ENCODE results near the gene DNM1.

The DNM1 gene

GRCh38 chr9:128167209-128167608, 36.0 kb upstream of the DNM1 start:
- TF ChIP-seq NFRKB (IDR thresholded peaks at IDR 0.05) (no peak), FOXM1 (IDR thresholded peaks at IDR 0.05; ENCODE audit: borderline replicate concordance) (no peak), SP1 (IDR thresholded peaks at IDR 0.05) (no peak), ELF4 (IDR thresholded peaks at IDR 0.05) (no peak), TARDBP (IDR thresholded peaks at IDR 0.05) (no peak), ZNF384 (IDR thresholded peaks at IDR 0.05) (no peak), LEF1 (IDR thresholded peaks at IDR 0.05; ENCODE audit: borderline replicate concordance) (no peak), HDGF (IDR thresholded peaks at IDR 0.05; ENCODE audit: borderline replicate concordance) (no peak), PKNOX1 (IDR thresholded peaks at IDR 0.05) (no peak), BHLHE40 (IDR thresholded peaks at IDR 0.05; ENCODE audit: borderline replicate concordance) (no peak), CTBP1 (IDR thresholded peaks at IDR 0.05; ENCODE audit: borderline replicate concordance) (no peak)
- CTCF ChIA-PET, result no interaction called here
- POLR2A ChIA-PET, result no interaction called here
- no peak for DNase-seq (ENCODE audit: extremely low spot score)

- ChIA-PET POLR2A (interaction anchor here (1.3 kb wide), 2 partner anchors 9 to 22 kb away, joined by 4 read pairs; no protein-coding TSS in a partner anchor), CTCF (no interaction called here)
- TF ChIP-seq NFRKB (IDR thresholded peaks at IDR 0.05) (no peak), LEF1 (IDR thresholded peaks at IDR 0.05; ENCODE audit: borderline replicate concordance) (no peak), ZNF384 (IDR thresholded peaks at IDR 0.05) (no peak), TARDBP (IDR thresholded peaks at IDR 0.05) (no peak), BHLHE40 (IDR thresholded peaks at IDR 0.05; ENCODE audit: borderline replicate concordance) (no peak)
- no peak for DNase-seq (ENCODE audit: extremely low spot score)
Observed at GRCh38 chr9:128168731-128169308, 34.4 kb upstream of the DNM1 start.

GRCh38 chr9:128169492-128169891, 33.7 kb upstream of the DNM1 start:
- no peak for TF ChIP-seq BHLHE40 (IDR thresholded peaks at IDR 0.05; ENCODE audit: borderline replicate concordance)
- no peak for TF ChIP-seq TARDBP (IDR thresholded peaks at IDR 0.05)
- TF ChIP-seq PKNOX1 (IDR thresholded peaks at IDR 0.05), result no peak
- TF ChIP-seq FOXK2 (IDR thresholded peaks at IDR 0.05), result no peak
- TF ChIP-seq SP1 (IDR thresholded peaks at IDR 0.05), result no peak
- TF ChIP-seq LEF1 (IDR thresholded peaks at IDR 0.05; ENCODE audit: borderline replicate concordance), result no peak
- DNase-seq (ENCODE audit: extremely low spot score), result no peak
- CTCF ChIA-PET, result no interaction called here
- POLR2A ChIA-PET, result interaction anchor here (1.3 kb wide), 1 partner anchor 10 kb away, joined by 4 read pairs; no protein-coding TSS in a partner anchor

GRCh38 chr9:128169925-128170324, 33.3 kb upstream of the DNM1 start:
- DNase-seq (ENCODE audit: extremely low spot score), result no peak
- CTCF ChIA-PET, result no interaction called here
- POLR2A ChIA-PET, result interaction anchor here (1.0 to 1.3 kb wide), 2 partner anchors 11 to 20 kb away, joined by 4 read pairs; no protein-coding TSS in a partner anchor
- TF ChIP-seq L3MBTL2 (conservative IDR thresholded peaks at IDR 0.05) (no peak), ELF4 (IDR thresholded peaks at IDR 0.05) (no peak), FOXM1 (IDR thresholded peaks at IDR 0.05; ENCODE audit: borderline replicate concordance) (no peak), LEF1 (IDR thresholded peaks at IDR 0.05; ENCODE audit: borderline replicate concordance) (no peak), ARNT (IDR thresholded peaks at IDR 0.05) (no peak), HDGF (IDR thresholded peaks at IDR 0.05; ENCODE audit: borderline replicate concordance) (no peak), BHLHE40 (IDR thresholded peaks at IDR 0.05; ENCODE audit: borderline replicate concordance) (no peak), TARDBP (IDR thresholded peaks at IDR 0.05) (no peak), PKNOX1 (IDR thresholded peaks at IDR 0.05) (no peak), SP1 (IDR thresholded peaks at IDR 0.05) (no peak), NFRKB (IDR thresholded peaks at IDR 0.05) (no peak), FOXK2 (IDR thresholded peaks at IDR 0.05) (no peak), CTBP1 (IDR thresholded peaks at IDR 0.05; ENCODE audit: borderline replicate concordance) (no peak), ZNF384 (IDR thresholded peaks at IDR 0.05) (no peak), SUZ12 (IDR thresholded peaks at IDR 0.05) (no peak), FOXA1 (IDR thresholded peaks at IDR 0.05) (no peak)

- DNase-seq (ENCODE audit: extremely low spot score), result no peak
- CTCF ChIA-PET, result no interaction called here
- TF ChIP-seq FOXM1 (IDR thresholded peaks at IDR 0.05; ENCODE audit: borderline replicate concordance) (no peak), PKNOX1 (IDR thresholded peaks at IDR 0.05) (no peak)
Observed at GRCh38 chr9:128174062-128174461, 29.1 kb upstream of the DNM1 start.

GRCh38 chr9:128175102-128175563, 28.0 kb upstream of the DNM1 start:
- TF ChIP-seq BHLHE40 (IDR thresholded peaks at IDR 0.05; ENCODE audit: borderline replicate concordance), result no peak
- no peak for TF ChIP-seq FOXK2 (IDR thresholded peaks at IDR 0.05)
- no peak for TF ChIP-seq ARNT (IDR thresholded peaks at IDR 0.05)
- no peak for TF ChIP-seq FOXA1 (IDR thresholded peaks at IDR 0.05)
- TF ChIP-seq ZNF384 (IDR thresholded peaks at IDR 0.05), result no peak
- no peak for TF ChIP-seq FOXM1 (IDR thresholded peaks at IDR 0.05; ENCODE audit: borderline replicate concordance)
- no peak for TF ChIP-seq SP1 (IDR thresholded peaks at IDR 0.05)
- no peak for TF ChIP-seq CTBP1 (IDR thresholded peaks at IDR 0.05; ENCODE audit: borderline replicate concordance)
- no peak for TF ChIP-seq ELF4 (IDR thresholded peaks at IDR 0.05)
- no peak for TF ChIP-seq LEF1 (IDR thresholded peaks at IDR 0.05; ENCODE audit: borderline replicate concordance)
- TF ChIP-seq HDGF (IDR thresholded peaks at IDR 0.05; ENCODE audit: borderline replicate concordance), result no peak
- no peak for TF ChIP-seq SUZ12 (IDR thresholded peaks at IDR 0.05)
- TF ChIP-seq NFRKB (IDR thresholded peaks at IDR 0.05), result no peak
- no peak for TF ChIP-seq PKNOX1 (IDR thresholded peaks at IDR 0.05)
- TF ChIP-seq L3MBTL2 (conservative IDR thresholded peaks at IDR 0.05), result no peak
- TF ChIP-seq TARDBP (IDR thresholded peaks at IDR 0.05), result no peak
- ChIA-PET CTCF (no interaction called here), POLR2A (interaction anchor here (1.3 to 2.2 kb wide), 3 partner anchors 9 to 16 kb away, joined by 3 to 7 read pairs (median 4); partner anchors contain the start of gene BBLN)
- DNase-seq (ENCODE audit: extremely low spot score), result no peak

More at GRCh38 chr9:128174062-128174461, 29.1 kb upstream of the DNM1 start:
- POLR2A ChIA-PET, result interaction anchor here (1.6 to 2.2 kb wide), 2 partner anchors 14 to 17 kb away, joined by 4 to 7 read pairs; partner anchors contain the start of gene BBLN

Measured in HEK293T (cell line).